Measurements from ENCODE around the gene RFX5. TPM values are rescaled to one million over a fixed set of nuclear protein-coding genes. Genes with fewer than 3 reads are reported as not detected.

The RFX5 gene
- total RNA-seq, 6 experiments from 2014 or later = 9.8 to 23.0 (median 16.8) TPM

- WGBS (ENCODE audit: insufficient coverage, low coverage, low lambda C conversion rate, missing lambda C conversion rate) = 17% methylated on average over 34 of the region's 34 CpGs
- H3K4me1 ChIP-seq = peaks cover 0 to 17% (median 7%) of the 10 kb centered on the region in 4 donors
- DNase-seq = peak; percentile 42 to 57 (median 55)
- ATAC-seq = peak; percentile 39 to 74 (median 44)
- TF ChIP-seq POLR2A (IDR thresholded peaks at IDR 0.05) = no peak
- TF ChIP-seq, protein P1, sequence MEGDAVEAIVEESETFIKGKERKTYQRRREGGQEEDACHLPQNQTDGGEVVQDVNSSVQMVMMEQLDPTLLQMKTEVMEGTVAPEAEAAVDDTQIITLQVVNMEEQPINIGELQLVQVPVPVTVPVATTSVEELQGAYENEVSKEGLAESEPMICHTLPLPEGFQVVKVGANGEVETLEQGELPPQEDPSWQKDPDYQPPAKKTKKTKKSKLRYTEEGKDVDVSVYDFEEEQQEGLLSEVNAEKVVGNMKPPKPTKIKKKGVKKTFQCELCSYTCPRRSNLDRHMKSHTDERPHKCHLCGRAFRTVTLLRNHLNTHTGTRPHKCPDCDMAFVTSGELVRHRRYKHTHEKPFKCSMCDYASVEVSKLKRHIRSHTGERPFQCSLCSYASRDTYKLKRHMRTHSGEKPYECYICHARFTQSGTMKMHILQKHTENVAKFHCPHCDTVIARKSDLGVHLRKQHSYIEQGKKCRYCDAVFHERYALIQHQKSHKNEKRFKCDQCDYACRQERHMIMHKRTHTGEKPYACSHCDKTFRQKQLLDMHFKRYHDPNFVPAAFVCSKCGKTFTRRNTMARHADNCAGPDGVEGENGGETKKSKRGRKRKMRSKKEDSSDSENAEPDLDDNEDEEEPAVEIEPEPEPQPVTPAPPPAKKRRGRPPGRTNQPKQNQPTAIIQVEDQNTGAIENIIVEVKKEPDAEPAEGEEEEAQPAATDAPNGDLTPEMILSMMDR (IDR thresholded peaks at IDR 0.05) = no peak
- H3K4me3 ChIP-seq = peak overlapping the region; percentile 79 to 92 (median 88)
- peak overlapping the region; percentile 61 to 96 (median 89) for H3K27ac ChIP-seq
- H3K36me3 ChIP-seq = peaks cover 0 to 17% (median 0%) of the 10 kb centered on the region in 4 donors
- H3K27me3 ChIP-seq = no peaks in the 10 kb centered on the region
- no peaks in the 10 kb centered on the region for H3K9me3 ChIP-seq
- intact Hi-C loops (cut with DNase I) = no loop called here
Observed at GRCh38 chr1:151327903-151328674, 19.0 kb downstream of the RFX5 start.

GRCh38 chr1:151327223-151327902, 19.7 kb downstream of the RFX5 start, which contains the start of gene PI4KB:
PI4KB (minus strand) TSS chr1:151327416; CDS start chr1:151316481, 10,935 bp downstream.
- H3K36me3 ChIP-seq = peaks cover 0 to 22% (median 0%) of the 10 kb centered on the region in 4 donors
- DNase-seq (peak; percentile 80 to 93 (median 85)), ATAC-seq (peak; percentile 95 to 98 (median 96))
- TF ChIP-seq, protein P1 (IDR thresholded peaks at IDR 0.05) = no peak
- peak; percentile 37 for TF ChIP-seq POLR2A (IDR thresholded peaks at IDR 0.05)
- WGBS (ENCODE audit: insufficient coverage, low coverage, low lambda C conversion rate, missing lambda C conversion rate) = 0% methylated on average over 24 of the region's 40 CpGs
- intact Hi-C loops (cut with DNase I) = no loop called here
- peak within 1 kb of the TSS; percentile 79 to 92 (median 88) for H3K4me3 ChIP-seq
- peak within 1 kb of the TSS; percentile 89 to 96 (median 93) for H3K27ac ChIP-seq
- no peaks in the 10 kb centered on the region for H3K9me3 ChIP-seq
- H3K27me3 ChIP-seq = no peaks in the 10 kb centered on the region
- peaks cover 0 to 17% (median 7%) of the 10 kb centered on the region in 4 donors for H3K4me1 ChIP-seq

DNA sequence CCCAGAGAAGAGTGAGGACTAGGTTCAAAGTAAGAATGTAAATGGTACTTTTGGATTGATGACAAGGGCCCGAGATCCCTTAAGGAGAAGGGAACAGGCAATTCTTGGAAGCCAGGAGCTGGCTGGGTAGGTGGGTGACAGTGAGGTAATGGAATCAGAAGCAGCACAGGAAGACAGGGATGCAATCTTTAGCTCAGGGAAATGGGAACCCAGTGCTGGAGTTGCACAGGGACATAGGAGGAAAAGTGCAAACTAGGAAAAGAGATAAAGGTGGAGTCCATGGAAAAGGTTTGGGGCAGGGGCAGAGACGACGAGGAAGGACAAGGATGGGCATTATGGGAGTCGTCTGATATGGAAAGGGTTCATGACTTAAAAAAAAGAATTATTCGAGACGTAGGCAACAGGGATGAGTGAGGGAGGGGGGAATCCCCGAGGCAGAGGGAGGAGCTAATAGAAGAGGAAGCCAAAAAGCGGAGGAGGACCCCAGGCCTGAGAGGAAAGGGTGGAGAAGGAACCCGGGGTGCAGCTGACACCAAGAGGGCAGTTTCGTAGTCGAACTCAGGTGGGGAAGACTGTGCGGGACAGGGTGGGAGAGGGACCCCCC, 20.3 kb downstream of the RFX5 start:
- Histone ChIP-seq H3K4me3 (peak overlapping the region; percentile 79 to 92 (median 88)), H3K4me1 (peaks cover 0 to 17% (median 7%) of the 10 kb centered on the region in 4 donors), H3K27me3 (no peaks in the 10 kb centered on the region), H3K27ac (peak overlapping the region; percentile 89 to 96 (median 93)), H3K9me3 (no peaks in the 10 kb centered on the region), H3K36me3 (peaks cover 0 to 26% (median 0%) of the 10 kb centered on the region in 4 donors)
- TF ChIP-seq, protein P1 (IDR thresholded peaks at IDR 0.05) = no peak
- no peak for TF ChIP-seq POLR2A (IDR thresholded peaks at IDR 0.05)
- DNase-seq (peak; percentile 45 to 62 (median 59)), ATAC-seq (peak; percentile 54 to 65 (median 58))
- intact Hi-C loops (cut with DNase I) = no loop called here
- 2% methylated on average over 12 of the region's 12 CpGs for WGBS (ENCODE audit: insufficient coverage, low coverage, low lambda C conversion rate, missing lambda C conversion rate)

GRCh38 chr1:151325646-151326429, 21.2 kb downstream of the RFX5 start:
- no peak for DNase-seq
- intact Hi-C loops (cut with DNase I) = no loop called here
- peak overlapping the region in 2 of 3 donors; percentile 88 to 92 for H3K4me3 ChIP-seq
- 48% methylated on average over 5 of the region's 5 CpGs for whole genome bisulfite sequencing (ENCODE audit: insufficient coverage, low coverage, low lambda C conversion rate, missing lambda C conversion rate)
- H3K36me3 ChIP-seq = peaks cover 0 to 30% (median 0%) of the 10 kb centered on the region in 4 donors
- no peaks in the 10 kb centered on the region for H3K27me3 ChIP-seq
- ATAC-seq = no peak
- peak overlapping the region in 1 of 3 donors; percentile 89 for H3K27ac ChIP-seq
- TF ChIP-seq, protein P1 (IDR thresholded peaks at IDR 0.05) = no peak
- no peak for TF ChIP-seq POLR2A (IDR thresholded peaks at IDR 0.05)
- peaks cover 0 to 17% (median 7%) of the 10 kb centered on the region in 4 donors for H3K4me1 ChIP-seq
- no peaks in the 10 kb centered on the region for H3K9me3 ChIP-seq
